Amniotic stem cell (primary cell): ENCODE data around the gene SLC35F2.
A peak's percentile ranks its signal among the peaks of the same experiment; 100 is the strongest.
"Not testable (repeated sequence)": the region's sequence is repeated elsewhere in the genome, so short reads cannot be mapped to it uniquely, and the experiment has no call there.

Experiments used
- DNase-seq: peaks from one replicate; lab custom pipeline; 2025; lab: John Stamatoyannopoulos, UW

SLC35F2 gene

DNA sequence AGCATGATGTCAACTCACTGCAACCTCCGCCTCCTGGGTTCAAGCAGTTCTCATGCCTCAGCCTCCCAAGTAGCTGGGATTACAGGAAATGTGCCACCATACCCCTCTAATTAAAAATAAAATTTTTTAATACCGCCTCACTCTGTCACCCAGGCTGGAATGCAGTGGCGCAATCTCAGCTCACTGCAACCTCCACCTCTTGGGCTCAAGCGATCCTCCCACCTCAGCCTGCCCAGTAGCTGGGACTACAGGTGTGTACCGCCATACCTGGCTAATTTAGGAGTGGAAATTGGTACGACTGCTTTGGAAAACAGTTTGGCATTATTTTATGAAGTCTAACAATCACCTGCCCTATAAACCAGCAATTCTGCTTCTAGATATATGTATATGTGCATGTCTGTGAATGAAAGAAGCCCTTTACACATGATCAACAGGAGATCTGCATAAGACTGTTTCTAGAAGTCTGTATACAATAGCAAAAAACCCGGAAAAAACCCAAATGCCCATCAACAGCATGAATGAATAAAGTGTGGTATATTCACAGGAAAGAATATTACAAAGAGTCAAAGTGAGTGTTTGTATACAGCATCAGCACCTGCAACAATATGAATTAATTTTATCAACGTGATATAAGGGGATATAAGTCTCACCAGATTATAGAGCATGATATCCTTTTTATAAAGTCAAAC lies 16.0 kb downstream of the SLC35F2 start:
- no peak for DNase-seq

- no peak for DNase-seq
Measured at GRCh38 chr11:107840129-107840484, 18.5 kb downstream of the SLC35F2 start.

DNA sequence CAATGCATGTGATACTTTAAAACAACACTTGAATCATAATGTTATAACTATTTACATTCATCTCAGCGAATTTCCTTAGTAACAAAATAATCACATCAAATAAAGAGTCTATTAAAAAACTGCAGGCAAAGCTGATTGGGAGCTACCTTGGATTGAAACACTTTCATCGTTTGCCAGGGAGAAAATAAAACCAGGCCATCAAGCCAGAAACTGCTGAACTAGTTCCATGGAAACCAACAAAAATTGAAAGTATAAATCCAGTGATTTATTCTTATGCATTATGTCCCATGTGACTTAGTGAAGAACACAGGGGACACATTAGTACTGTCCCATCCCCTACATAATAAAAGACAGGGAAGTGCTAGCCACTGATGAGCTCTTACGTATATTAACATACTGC lies 21.7 kb downstream of the SLC35F2 start:
- no peak for DNase-seq

GRCh38 chr11:107834995-107835394 lies 23.6 kb downstream of the SLC35F2 start:
- no peak for DNase-seq

GRCh38 chr11:107833926-107834325 lies 24.7 kb downstream of the SLC35F2 start:
- DNase-seq, result not testable (repeated sequence)

DNA sequence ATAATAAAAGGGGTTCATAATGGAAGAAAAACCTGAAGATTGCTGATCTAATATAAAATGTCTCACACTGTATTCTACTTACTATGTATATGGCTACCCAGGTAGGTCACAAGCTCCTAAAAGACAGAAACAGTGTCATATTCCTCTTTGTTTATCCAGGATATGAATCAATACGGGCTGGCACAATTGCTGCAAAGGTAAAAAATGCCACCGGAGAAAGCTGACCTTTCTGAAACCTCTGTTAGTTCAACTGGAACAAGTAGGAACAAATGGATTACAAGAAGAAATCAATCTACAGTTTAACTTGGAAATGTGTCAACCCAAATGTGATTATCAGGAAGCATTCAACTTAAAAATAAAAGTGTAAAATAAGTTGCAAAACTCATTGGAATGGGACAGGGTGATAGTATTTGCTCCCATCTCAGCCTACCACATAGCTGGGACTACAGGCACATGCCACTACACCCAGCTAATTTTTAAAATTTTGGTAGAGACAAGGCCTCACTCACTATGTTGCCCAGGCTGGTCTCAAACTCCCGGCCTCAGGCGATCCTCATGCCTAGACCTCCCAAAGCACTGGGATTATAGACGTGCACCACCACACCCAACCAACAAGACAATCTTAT lies 27.6 kb downstream of the SLC35F2 start:
- no peak for DNase-seq

GRCh38 chr11:107827041-107827440 lies 31.5 kb downstream of the SLC35F2 start:
- no peak for DNase-seq

DNA sequence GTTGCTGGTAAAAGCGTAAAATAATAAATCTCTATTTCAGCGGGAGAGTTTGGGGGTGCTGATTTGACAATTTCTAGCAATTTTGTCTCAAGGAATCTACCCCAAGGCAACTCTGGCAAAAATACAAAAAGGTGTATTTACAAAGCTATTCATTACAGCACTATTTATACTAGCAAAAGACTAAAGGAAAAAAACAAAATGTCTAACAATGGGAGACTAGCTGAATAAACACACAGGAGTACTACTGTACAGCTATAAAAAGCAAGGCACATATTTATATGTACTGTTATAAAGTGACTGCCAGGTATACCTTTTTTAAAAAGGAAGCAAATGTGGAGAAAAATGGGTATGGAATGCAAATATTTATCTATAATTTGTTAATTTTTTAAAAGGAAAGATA lies 32.7 kb downstream of the SLC35F2 start:
- DNase-seq, result no peak

DNA sequence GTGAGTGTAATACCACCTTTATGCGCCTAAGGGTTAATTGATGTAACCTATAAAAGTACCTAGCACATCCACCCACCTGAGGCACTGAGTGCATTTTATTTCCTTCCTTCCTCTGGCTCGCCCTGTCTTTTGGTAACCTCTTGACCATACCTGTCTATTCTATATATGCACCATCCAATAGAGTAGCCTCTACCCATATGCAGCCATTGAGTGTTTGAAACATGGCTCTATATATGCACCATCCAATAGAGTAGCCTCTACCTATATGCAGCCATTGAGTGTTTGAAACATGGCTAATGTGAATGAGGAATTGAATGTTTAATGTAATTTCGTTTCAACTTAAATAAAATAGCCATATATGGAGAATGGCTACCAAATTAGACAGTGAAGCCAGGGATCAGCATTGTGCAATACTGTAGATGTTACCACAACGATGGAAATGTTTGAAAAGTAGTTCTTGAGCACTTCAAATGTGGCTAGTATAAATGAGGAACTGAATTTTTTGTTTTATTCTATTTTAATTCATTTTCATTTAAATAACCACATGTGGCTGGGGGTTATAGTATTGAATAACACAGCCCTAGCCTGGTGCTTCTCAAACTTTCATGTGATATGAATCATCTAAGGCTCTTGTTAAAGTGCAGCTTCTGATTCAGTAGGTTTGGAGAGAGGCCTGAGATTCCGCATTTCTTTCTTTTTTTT lies 33.8 kb downstream of the SLC35F2 start:
- DNase-seq, result no peak

- no peak for DNase-seq
Measured at GRCh38 chr11:107821199-107821927, 37.2 kb downstream of the SLC35F2 start.

DNA sequence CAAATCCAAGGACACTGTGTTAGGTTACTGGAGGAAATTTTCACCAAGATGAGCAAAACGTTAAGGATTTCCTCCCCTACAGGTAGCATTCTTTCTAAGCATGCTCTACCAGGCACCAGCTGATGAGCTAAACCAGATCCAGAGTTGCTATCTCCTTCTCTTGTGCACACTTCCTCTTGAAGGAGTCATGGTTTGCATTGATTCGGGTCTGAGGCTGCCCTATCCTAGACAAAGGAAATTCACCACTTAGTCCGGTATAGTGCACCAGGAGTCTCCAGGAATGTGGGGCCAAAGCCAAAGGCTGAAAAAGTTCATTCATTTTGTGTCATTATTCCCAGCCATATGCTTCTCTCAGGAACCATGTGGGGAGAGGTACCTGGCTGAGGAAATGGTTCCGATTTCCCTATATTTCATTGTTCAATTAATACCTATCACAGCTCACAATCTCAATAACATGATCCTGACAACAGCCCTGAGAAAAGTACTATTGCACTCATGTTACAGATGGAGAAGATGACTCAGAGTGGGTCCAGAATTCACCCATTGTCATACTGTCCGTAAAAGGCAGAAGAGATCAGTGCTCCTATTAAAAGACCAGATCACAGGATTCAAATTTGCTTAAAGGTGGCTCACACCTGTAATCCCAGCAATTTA lies 39.1 kb downstream of the SLC35F2 start:
- DNase-seq, result no peak

DNA sequence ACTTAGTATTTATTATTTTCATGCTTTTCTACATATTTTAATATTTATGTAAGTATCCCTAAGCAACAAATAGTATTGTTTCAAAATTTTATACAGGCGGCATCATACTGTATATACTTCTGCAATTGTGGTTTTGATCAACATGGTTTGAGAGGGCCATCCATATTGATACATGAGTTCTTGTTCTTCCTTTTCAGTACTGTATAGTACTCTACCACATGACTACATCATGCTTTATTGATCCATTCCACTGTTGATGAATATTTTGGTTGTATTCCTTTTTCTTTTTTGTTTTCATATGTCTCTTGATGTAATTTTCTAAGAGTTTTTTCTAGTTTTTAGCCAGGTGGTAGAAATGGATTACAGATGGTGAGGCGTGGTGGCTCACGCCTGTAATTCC lies 40.1 kb downstream of the SLC35F2 start:
- DNase-seq, result no peak

DNA sequence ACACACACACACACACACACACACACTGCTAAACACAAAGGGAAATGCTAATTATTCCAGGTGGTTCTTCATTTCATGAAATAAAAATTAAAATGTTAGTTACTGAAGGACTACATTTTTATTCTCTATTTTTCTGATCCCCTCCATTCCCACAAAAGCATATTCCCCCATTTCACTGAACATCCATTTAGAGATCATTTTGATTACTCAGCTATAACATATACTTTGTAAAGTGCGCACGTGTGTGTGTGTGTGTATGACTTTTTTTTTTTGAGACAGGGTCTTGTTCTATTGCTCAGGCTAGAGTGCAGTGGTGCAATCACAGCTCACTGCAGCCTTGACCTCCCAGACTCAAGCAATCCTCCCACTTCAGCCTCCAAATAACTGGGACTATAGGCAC lies 42.6 kb downstream of the SLC35F2 start:
- DNase-seq, result no peak

DNA sequence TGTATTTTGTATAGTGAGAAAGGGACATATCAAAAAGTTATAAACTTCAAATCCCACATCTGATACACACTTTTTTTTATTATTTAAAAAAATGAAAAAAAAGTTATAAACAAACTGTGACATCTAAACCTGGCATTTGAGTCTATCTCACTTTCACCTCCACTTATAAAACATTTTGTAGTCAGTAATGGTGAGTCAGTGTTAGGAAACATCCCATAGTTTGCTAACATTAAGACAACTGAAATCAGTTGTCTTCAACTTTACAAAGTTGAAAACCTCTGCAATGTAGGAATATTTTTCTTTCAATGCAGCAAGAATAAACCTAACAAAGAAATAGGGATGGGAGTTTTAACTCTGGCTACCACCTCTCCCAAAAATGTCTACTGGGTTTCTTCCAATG lies 47.7 kb downstream of the SLC35F2 start:
- no peak for DNase-seq

DNA sequence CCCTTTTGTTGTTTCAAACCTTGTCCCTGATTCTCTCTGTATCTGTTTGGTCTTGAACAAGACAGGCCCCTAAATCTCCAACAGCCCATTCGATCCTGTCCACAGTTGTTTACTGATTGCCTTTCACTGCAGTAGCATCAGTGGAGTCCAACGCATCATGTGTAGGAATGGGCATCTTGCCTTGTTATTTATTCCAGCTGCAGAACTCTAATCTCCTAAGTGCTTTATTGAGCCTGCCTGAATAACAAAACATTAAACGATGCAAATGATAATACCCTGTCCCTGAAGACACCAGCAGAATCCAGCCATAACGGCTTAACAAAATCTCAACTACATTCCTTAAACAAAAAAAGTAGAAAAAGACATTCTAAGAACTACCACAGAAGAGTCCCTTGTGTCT lies 50.1 kb downstream of the SLC35F2 start:
- DNase-seq, result no peak

GRCh38 chr11:107804971-107805370 lies 53.6 kb downstream of the SLC35F2 start:
- no peak for DNase-seq

GRCh38 chr11:107804211-107804610 lies 54.4 kb downstream of the SLC35F2 start:
- DNase-seq, result no peak

DNA sequence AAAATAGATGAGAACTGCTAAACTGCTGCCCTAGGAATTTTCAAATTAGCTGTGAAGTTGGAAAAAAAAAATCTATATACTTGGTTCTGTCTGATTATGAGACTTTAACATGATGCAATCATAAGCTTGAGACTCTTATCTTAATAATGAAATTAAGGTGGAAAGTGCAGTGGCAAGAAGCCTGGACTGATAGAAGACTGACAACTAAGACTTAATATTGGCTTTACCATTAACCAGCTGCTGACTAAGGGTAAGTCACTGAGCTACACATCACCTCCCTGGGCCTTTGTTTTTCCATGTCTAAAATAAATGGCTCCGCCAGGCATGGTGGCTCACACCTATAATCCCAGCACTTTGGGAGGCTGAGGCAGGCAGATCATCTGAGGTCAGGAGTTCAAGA lies 56.9 kb downstream of the SLC35F2 start:
- no peak for DNase-seq

GRCh38 chr11:107799218-107799859 lies 59.2 kb downstream of the SLC35F2 start:
- DNase-seq, result peak; percentile 30

GRCh38 chr11:107792049-107792443 lies 66.5 kb downstream of the SLC35F2 start:
- no peak for DNase-seq

DNA sequence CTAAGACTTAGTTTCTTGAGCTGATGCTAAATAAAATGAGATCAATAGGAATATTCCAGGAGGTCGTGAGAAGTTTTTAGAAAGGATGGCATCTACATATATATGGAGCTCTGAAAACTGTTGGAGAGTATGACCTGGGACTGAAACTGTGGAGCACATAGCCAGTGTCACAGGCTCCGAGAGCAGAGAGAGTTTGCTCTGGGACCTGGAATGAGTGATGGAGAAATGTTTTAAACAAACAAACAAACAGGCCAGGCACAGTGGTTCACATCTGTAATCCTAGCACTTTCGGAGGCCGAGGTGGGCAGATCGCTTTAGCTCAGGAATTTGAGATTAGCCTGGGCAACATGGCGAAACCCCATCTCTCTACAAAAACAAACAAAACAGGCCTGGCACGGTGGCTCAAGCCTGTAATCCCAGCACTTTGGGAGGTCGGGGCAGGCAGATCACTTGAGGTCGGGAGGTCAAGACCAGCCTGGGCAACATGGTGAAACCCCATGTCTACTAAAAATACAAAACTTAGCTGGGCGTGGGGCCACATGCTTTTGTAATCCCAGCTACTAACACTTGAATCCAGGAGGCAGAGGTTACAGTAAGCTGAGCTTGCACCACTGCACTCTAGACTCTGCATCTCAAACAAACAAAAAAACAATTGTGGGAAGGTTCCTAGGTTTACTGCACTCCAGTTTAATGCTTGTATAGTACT lies 67.1 kb downstream of the SLC35F2 start:
- no peak for DNase-seq
